ENCODE data around the gene SLC28A1. TPM values are rescaled to one million over a fixed set of nuclear protein-coding genes. Genes with fewer than 3 reads are reported as not detected.
A peak's percentile ranks its signal among the peaks of the same experiment; 100 is the strongest.

SLC28A1 gene
- total and polyA plus RNA-seq, 2 experiments from 2014 or later = 2.5 to 3.0 TPM

- no peak overlapping the region for H2AFZ ChIP-seq
- no peaks in the 10 kb centered on the region for H3K9me3 ChIP-seq (ENCODE audit: low read depth)
- H4K20me1 ChIP-seq (ENCODE audit: insufficient read depth, poor library complexity, severe bottlenecking) = no peaks in the 10 kb centered on the region
- H3K27me3 ChIP-seq = no peaks in the 10 kb centered on the region
- peak; percentile 71 for DNase-seq (ENCODE audit: low spot score)
- no peaks in the 10 kb centered on the region for H3K9me2 ChIP-seq (replicated peaks; ENCODE audit: insufficient read depth)
- H3K36me3 ChIP-seq (replicated peaks; ENCODE audit: insufficient read depth, low read depth) = no peaks in the 10 kb centered on the region
- peak overlapping the region; percentile 62 for H3K4me2 ChIP-seq
- H3K27ac ChIP-seq = peak overlapping the region; percentile 71
- no peak overlapping the region for H3K4me3 ChIP-seq
- H3K79me2 ChIP-seq = no peaks in the 10 kb centered on the region
- H3K4me1 ChIP-seq (ENCODE audit: insufficient read depth) = peaks cover 8% of the 10 kb centered on the region
- no peak for TF ChIP-seq EZH2 (IDR thresholded peaks at IDR 0.05; ENCODE audit: borderline replicate concordance)
- no peak for TF ChIP-seq EZH2phosphoT487 (IDR thresholded peaks at IDR 0.05; ENCODE audit: low read depth, severe bottlenecking, unreplicated experiment)
- TF ChIP-seq CTCF (IDR thresholded peaks at IDR 0.05; ENCODE audit: poor library complexity) = no peak
- 52% methylated on average over 3 of the region's 3 CpGs for WGBS (ENCODE audit: low lambda C conversion rate, missing lambda C conversion rate)
These were observed 76.6 kb downstream of the SLC28A1 start for GRCh38 chr15:84961114-84961452.

- Histone ChIP-seq H2AFZ (no peak overlapping the region), H3K27me3 (no peaks in the 10 kb centered on the region), H3K36me3 (replicated peaks; ENCODE audit: insufficient read depth, low read depth) (no peaks in the 10 kb centered on the region), H3K9me3 (ENCODE audit: low read depth) (no peaks in the 10 kb centered on the region), H3K4me1 (ENCODE audit: insufficient read depth) (peaks cover 8% of the 10 kb centered on the region), H3K9me2 (replicated peaks; ENCODE audit: insufficient read depth) (no peaks in the 10 kb centered on the region), H3K4me3 (no peak overlapping the region), H3K27ac (peak overlapping the region; percentile 71), H3K79me2 (no peaks in the 10 kb centered on the region), H4K20me1 (ENCODE audit: insufficient read depth, poor library complexity, severe bottlenecking) (no peaks in the 10 kb centered on the region), H3K4me2 (no peak overlapping the region)
- WGBS (ENCODE audit: low lambda C conversion rate, missing lambda C conversion rate) = 75% methylated on average over 3 of the region's 3 CpGs
- no peak for TF ChIP-seq EZH2 (IDR thresholded peaks at IDR 0.05; ENCODE audit: borderline replicate concordance)
- TF ChIP-seq EZH2phosphoT487 (IDR thresholded peaks at IDR 0.05; ENCODE audit: low read depth, severe bottlenecking, unreplicated experiment) = no peak
- TF ChIP-seq CTCF (IDR thresholded peaks at IDR 0.05; ENCODE audit: poor library complexity) = no peak
- no peak for DNase-seq (ENCODE audit: low spot score)
These were observed 77.2 kb downstream of the SLC28A1 start for GRCh38 chr15:84961707-84962106.

- TF ChIP-seq EZH2 (IDR thresholded peaks at IDR 0.05; ENCODE audit: borderline replicate concordance) (no peak), EZH2phosphoT487 (IDR thresholded peaks at IDR 0.05; ENCODE audit: low read depth, severe bottlenecking, unreplicated experiment) (no peak), CTCF (IDR thresholded peaks at IDR 0.05; ENCODE audit: poor library complexity) (no peak)
- WGBS (ENCODE audit: low lambda C conversion rate, missing lambda C conversion rate) = 65% methylated on average over 3 of the region's 3 CpGs
- Histone ChIP-seq H3K27ac (no peak overlapping the region), H2AFZ (no peak overlapping the region), H3K4me2 (no peak overlapping the region), H3K36me3 (replicated peaks; ENCODE audit: insufficient read depth, low read depth) (no peaks in the 10 kb centered on the region), H3K9me2 (replicated peaks; ENCODE audit: insufficient read depth) (no peaks in the 10 kb centered on the region), H3K4me3 (no peak overlapping the region), H3K79me2 (no peaks in the 10 kb centered on the region), H3K9me3 (ENCODE audit: low read depth) (no peaks in the 10 kb centered on the region), H3K4me1 (ENCODE audit: insufficient read depth) (peaks cover 8% of the 10 kb centered on the region), H3K27me3 (no peaks in the 10 kb centered on the region), H4K20me1 (ENCODE audit: insufficient read depth, poor library complexity, severe bottlenecking) (no peaks in the 10 kb centered on the region)
- no peak for DNase-seq (ENCODE audit: low spot score)
These were observed 78.5 kb downstream of the SLC28A1 start for GRCh38 chr15:84962955-84963354.

GRCh38 chr15:84967380-84967779, 82.9 kb downstream of the SLC28A1 start:
- Histone ChIP-seq H3K36me3 (replicated peaks; ENCODE audit: insufficient read depth, low read depth) (no peaks in the 10 kb centered on the region), H3K4me2 (no peak overlapping the region), H3K27ac (no peak overlapping the region), H3K9me3 (ENCODE audit: low read depth) (no peaks in the 10 kb centered on the region), H3K27me3 (no peaks in the 10 kb centered on the region), H3K79me2 (no peaks in the 10 kb centered on the region), H3K4me3 (no peak overlapping the region), H3K4me1 (ENCODE audit: insufficient read depth) (no peaks in the 10 kb centered on the region), H4K20me1 (ENCODE audit: insufficient read depth, poor library complexity, severe bottlenecking) (no peaks in the 10 kb centered on the region), H3K9me2 (replicated peaks; ENCODE audit: insufficient read depth) (no peaks in the 10 kb centered on the region), H2AFZ (peak overlapping the region; percentile 4)
- 65% methylated on average over 3 of the region's 3 CpGs for WGBS (ENCODE audit: low lambda C conversion rate, missing lambda C conversion rate)
- TF ChIP-seq CTCF (IDR thresholded peaks at IDR 0.05; ENCODE audit: poor library complexity) (no peak), EZH2phosphoT487 (IDR thresholded peaks at IDR 0.05; ENCODE audit: low read depth, severe bottlenecking, unreplicated experiment) (no peak)
- DNase-seq (ENCODE audit: low spot score) = no peak

All from hepatocyte (in vitro differentiated cells).